Measurements from ENCODE around the gene RNF222.

GRCh38 chr17:8377422-8377821, 20.2 kb downstream of the RNF222 start:
- no peak for TF ChIP-seq CTCF (IDR thresholded peaks at IDR 0.05; ENCODE audit: poor library complexity, severe bottlenecking)
- no peak for TF ChIP-seq EZH2 (IDR thresholded peaks at IDR 0.05; ENCODE audit: borderline replicate concordance, insufficient read depth, low read length, poor library complexity, severe bottlenecking)
- no peak for TF ChIP-seq EP300 (conservative IDR thresholded peaks at IDR 0.05; ENCODE audit: poor library complexity, severe bottlenecking)
- TF ChIP-seq POLR2AphosphoS5 (IDR thresholded peaks at IDR 0.05): no peak
- no peak for TF ChIP-seq SMC3 (conservative IDR thresholded peaks at IDR 0.05; ENCODE audit: poor library complexity)
- TF ChIP-seq TAF1 (IDR thresholded peaks at IDR 0.05; ENCODE audit: low read depth): no peak
- TF ChIP-seq MXI1 (conservative IDR thresholded peaks at IDR 0.05; ENCODE audit: poor library complexity, severe bottlenecking): no peak

Measured in neural cell (in vitro differentiated cells).